ENCODE measurements around the gene PTPMT1.

- TF ChIP-seq CTCF (IDR thresholded peaks at IDR 0.05 in 8 of 11, conservative IDR thresholded peaks at IDR 0.05 in 3 of 11), result no peak
- TF ChIP-seq POLR2A (IDR thresholded peaks at IDR 0.05), result no peak
Observed at GRCh38 chr11:47589977-47590861, 24.8 kb downstream of the PTPMT1 start.
